ENCODE measurements around the gene THEMIS.

- TF ChIP-seq CTCF (conservative IDR thresholded peaks at IDR 0.05; ENCODE audit: low read depth, low read length) (no peak), EZH2 (IDR thresholded peaks at IDR 0.05; ENCODE audit: borderline replicate concordance, low read depth, low read length, poor library complexity, severe bottlenecking) (no peak)
Measured at GRCh38 chr6:127946388-127946787, 45.5 kb upstream of the THEMIS start.

All from A673 (cell line).